ENCODE results near the gene FBH1. TPM values are rescaled to one million over a fixed set of nuclear protein-coding genes. Genes with fewer than 3 reads are reported as not detected.

FBH1 gene
- total and polyA plus RNA-seq, 2 donors from 2014 or later, result 70.7 to 76.5 TPM

GRCh38 chr10:5968681-5969453 is 78.8 kb downstream of the FBH1 start:
- TF ChIP-seq, protein P1, sequence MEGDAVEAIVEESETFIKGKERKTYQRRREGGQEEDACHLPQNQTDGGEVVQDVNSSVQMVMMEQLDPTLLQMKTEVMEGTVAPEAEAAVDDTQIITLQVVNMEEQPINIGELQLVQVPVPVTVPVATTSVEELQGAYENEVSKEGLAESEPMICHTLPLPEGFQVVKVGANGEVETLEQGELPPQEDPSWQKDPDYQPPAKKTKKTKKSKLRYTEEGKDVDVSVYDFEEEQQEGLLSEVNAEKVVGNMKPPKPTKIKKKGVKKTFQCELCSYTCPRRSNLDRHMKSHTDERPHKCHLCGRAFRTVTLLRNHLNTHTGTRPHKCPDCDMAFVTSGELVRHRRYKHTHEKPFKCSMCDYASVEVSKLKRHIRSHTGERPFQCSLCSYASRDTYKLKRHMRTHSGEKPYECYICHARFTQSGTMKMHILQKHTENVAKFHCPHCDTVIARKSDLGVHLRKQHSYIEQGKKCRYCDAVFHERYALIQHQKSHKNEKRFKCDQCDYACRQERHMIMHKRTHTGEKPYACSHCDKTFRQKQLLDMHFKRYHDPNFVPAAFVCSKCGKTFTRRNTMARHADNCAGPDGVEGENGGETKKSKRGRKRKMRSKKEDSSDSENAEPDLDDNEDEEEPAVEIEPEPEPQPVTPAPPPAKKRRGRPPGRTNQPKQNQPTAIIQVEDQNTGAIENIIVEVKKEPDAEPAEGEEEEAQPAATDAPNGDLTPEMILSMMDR (IDR thresholded peaks at IDR 0.05; ENCODE audit: borderline replicate concordance, extremely low read depth, insufficient read depth), result no peak
- H3K9ac ChIP-seq (ENCODE audit: low read length in 3 of 3), result no peak overlapping the region
- no peaks in the 10 kb centered on the region for H3K36me3 ChIP-seq (ENCODE audit: control insufficient read depth in 2 of 3, insufficient read depth in 3 of 3, low read length in 3 of 3)
- no peak overlapping the region for H3K4me3 ChIP-seq (ENCODE audit: low read length in 3 of 3)
- peaks cover 0 to 3% (median 0%) of the 10 kb centered on the region in 3 donors for H3K4me1 ChIP-seq (ENCODE audit: control insufficient read depth in 2 of 3, insufficient read depth in 2 of 3, low read depth in 1 of 3, low read length in 3 of 3)
- intact Hi-C loops (cut with DNase I), result no loop called here
- FAIRE-seq (peak; percentile 75), DNase-seq (no peak)
- H3K27me3 ChIP-seq (ENCODE audit: control insufficient read depth, insufficient read depth, low read length), result no peaks in the 10 kb centered on the region
- H3K9me3 ChIP-seq (ENCODE audit: control insufficient read depth in 2 of 3, insufficient read depth in 1 of 3, low read length in 3 of 3), result no peaks in the 10 kb centered on the region
- no peak overlapping the region for H3K27ac ChIP-seq (ENCODE audit: low read depth in 2 of 2, low read length in 2 of 2)

DNA sequence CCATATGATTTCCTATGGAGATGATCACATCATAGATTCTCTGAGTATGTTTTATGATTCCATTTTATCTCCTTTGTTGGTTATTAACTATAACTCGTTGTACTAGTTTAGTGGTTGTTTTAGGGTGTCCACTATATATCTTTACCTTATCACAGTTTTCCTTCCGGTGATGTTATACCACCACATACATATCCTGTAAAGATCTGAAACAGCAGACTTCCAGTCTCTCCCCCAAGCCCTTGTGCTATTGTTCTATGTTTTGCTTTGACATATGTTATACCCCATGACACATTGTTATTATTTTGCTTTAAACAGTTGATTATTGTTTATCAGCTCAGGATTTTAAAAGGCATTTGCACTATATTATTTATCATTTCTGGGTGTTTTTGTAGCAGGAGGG is 80.0 kb downstream of the FBH1 start:
- no peaks in the 10 kb centered on the region for H3K36me3 ChIP-seq (ENCODE audit: control insufficient read depth in 2 of 3, insufficient read depth in 3 of 3, low read length in 3 of 3)
- no peaks in the 10 kb centered on the region for H3K9me3 ChIP-seq (ENCODE audit: control insufficient read depth in 2 of 3, insufficient read depth in 1 of 3, low read length in 3 of 3)
- FAIRE-seq (no peak), DNase-seq (no peak)
- no peak overlapping the region for H3K27ac ChIP-seq (ENCODE audit: low read depth in 2 of 2, low read length in 2 of 2)
- no peak overlapping the region for H3K4me3 ChIP-seq (ENCODE audit: low read length in 3 of 3)
- H3K27me3 ChIP-seq (ENCODE audit: control insufficient read depth, insufficient read depth, low read length), result no peaks in the 10 kb centered on the region
- peaks cover 0 to 3% (median 0%) of the 10 kb centered on the region in 3 donors for H3K4me1 ChIP-seq (ENCODE audit: control insufficient read depth in 2 of 3, insufficient read depth in 2 of 3, low read depth in 1 of 3, low read length in 3 of 3)
- intact Hi-C loops (cut with DNase I), result no loop called here
- no peak overlapping the region for H3K9ac ChIP-seq (ENCODE audit: low read length in 3 of 3)
- TF ChIP-seq, protein P1 (IDR thresholded peaks at IDR 0.05; ENCODE audit: borderline replicate concordance, extremely low read depth, insufficient read depth), result no peak

GRCh38 chr10:5970527-5970926 is 80.5 kb downstream of the FBH1 start:
- H3K27me3 ChIP-seq (ENCODE audit: control insufficient read depth, insufficient read depth, low read length), result no peaks in the 10 kb centered on the region
- intact Hi-C loops (cut with DNase I), result no loop called here
- TF ChIP-seq, protein P1 (IDR thresholded peaks at IDR 0.05; ENCODE audit: borderline replicate concordance, extremely low read depth, insufficient read depth), result no peak
- FAIRE-seq, result no peak
- no peak overlapping the region for H3K27ac ChIP-seq (ENCODE audit: low read depth in 2 of 2, low read length in 2 of 2)
- no peak overlapping the region for H3K9ac ChIP-seq (ENCODE audit: low read length in 3 of 3)
- no peak overlapping the region for H3K4me3 ChIP-seq (ENCODE audit: low read length in 3 of 3)
- DNase-seq, result no peak
- no peaks in the 10 kb centered on the region for H3K9me3 ChIP-seq (ENCODE audit: control insufficient read depth in 2 of 3, insufficient read depth in 1 of 3, low read length in 3 of 3)
- H3K36me3 ChIP-seq (ENCODE audit: control insufficient read depth in 2 of 3, insufficient read depth in 3 of 3, low read length in 3 of 3), result no peaks in the 10 kb centered on the region
- H3K4me1 ChIP-seq (ENCODE audit: control insufficient read depth in 2 of 3, insufficient read depth in 2 of 3, low read depth in 1 of 3, low read length in 3 of 3), result no peaks in the 10 kb centered on the region
